Hepatocyte (in vitro differentiated cells): ENCODE data around the gene CDK14. TPM values are rescaled to one million over a fixed set of nuclear protein-coding genes. Genes with fewer than 3 reads are reported as not detected.
A peak's percentile ranks its signal among the peaks of the same experiment; 100 is the strongest.

ENCODE experiments used
- DNase-seq: peaks from one replicate; pipeline ENCODE4 v3.0.0-alpha.2; 2016; ENCODE audit warnings: low spot score
- H2AFZ ChIP-seq: fragments of 200-600 bp; sonication (generic); 2 replicates; pipeline ENCODE4 v1.6.0; 2016; ENCODE audit warnings: antibody characterized with exemption, mild to moderate bottlenecking
- H3K27ac ChIP-seq: fragments of 200-600 bp; sonication (generic); 2 replicates; pipeline ENCODE4 v1.5.1; 2016; ENCODE audit warnings: mild to moderate bottlenecking
- H3K27me3 ChIP-seq: fragments of 200-600 bp; sonication (generic); 2 replicates; pipeline ENCODE4 v1.6.1; 2016
- H3K36me3 ChIP-seq: fragments of 200-600 bp; sonication (generic); replicated peaks from 2 replicates; pipeline ENCODE4 v1.5.1; 2016; ENCODE audit warnings: low read depth; ENCODE audit not compliant: insufficient read depth
- H3K4me1 ChIP-seq: fragments of 200-600 bp; sonication (generic); 2 replicates; pipeline ENCODE4 v1.5.1; 2016; ENCODE audit warnings: mild to moderate bottlenecking, moderate library complexity; ENCODE audit not compliant: insufficient read depth
- H3K4me2 ChIP-seq: fragments of 200-600 bp; sonication (generic); 2 replicates; pipeline ENCODE4 v1.6.0; 2016
- H3K4me3 ChIP-seq: fragments of 200-600 bp; sonication (generic); 2 replicates; pipeline ENCODE4 v1.5.1; 2016; ENCODE audit warnings: mild to moderate bottlenecking
- H3K79me2 ChIP-seq: fragments of 200-600 bp; sonication (generic); 2 replicates; pipeline ENCODE4 v1.6.0; 2017; ENCODE audit warnings: mild to moderate bottlenecking
- H3K9me2 ChIP-seq: fragments of 200-600 bp; sonication (generic); replicated peaks from 2 replicates; pipeline ENCODE4 v1.6.0; 2017; ENCODE audit warnings: mild to moderate bottlenecking; ENCODE audit not compliant: insufficient read depth
- H3K9me3 ChIP-seq: fragments of 200-600 bp; sonication (generic); 2 replicates; pipeline ENCODE4 v1.5.1; 2016; ENCODE audit warnings: low read depth, mild to moderate bottlenecking
- H4K20me1 ChIP-seq: fragments of 200-600 bp; sonication (generic); 2 replicates; pipeline ENCODE4 v1.6.0; 2016; ENCODE audit warnings: mild to moderate bottlenecking; ENCODE audit not compliant: insufficient read depth, poor library complexity, severe bottlenecking
- CTCF ChIP-seq: fragments of 200-600 bp; sonication (generic); IDR thresholded peaks from 2 replicates; pipeline ENCODE4 v1.5.1; 2016; ENCODE audit warnings: antibody characterized with exemption, mild to moderate bottlenecking; ENCODE audit not compliant: poor library complexity
- EZH2 ChIP-seq: fragments of 200-600 bp; sonication (generic); IDR thresholded peaks from 2 replicates; pipeline ENCODE4 v1.6.1; 2016; ENCODE audit warnings: antibody characterized with exemption, mild to moderate bottlenecking, borderline replicate concordance
- EZH2phosphoT487 ChIP-seq: fragments of 200-600 bp; sonication (generic); IDR thresholded peaks from one replicate; pipeline ENCODE4 v1.6.1; 2018; ENCODE audit warnings: antibody characterized with exemption, mild to moderate bottlenecking, low read depth, moderate library complexity; ENCODE audit not compliant: unreplicated experiment, severe bottlenecking
- WGBS: methylation state at CpG from one replicate; pipeline ENCODE4 v1.1.6; 2016; ENCODE audit warnings: low lambda C conversion rate; ENCODE audit errors: missing lambda C conversion rate; 5-methylcytosine and 5-hydroxymethylcytosine counted together
- polyA plus RNA-seq: library from polyadenylated mRNA; unstranded; fragments of >200 nt; fragmentation: Nextera tagmentation; extraction: Ambion mirVana; gene quantifications from 2 replicates; pipeline ENCODE4 v1.2.1, GENCODE V29; 2016
- total RNA-seq: library from RNA; depleted of rRNA; stranded (reverse); fragments of >200 nt; gene quantifications from 2 replicates; pipeline ENCODE4 v1.2.3, GENCODE V29; 2014

Gene CDK14
- total and polyA plus RNA-seq, 2 experiments from 2014 or later = 8.6 to 23.5 TPM

DNA sequence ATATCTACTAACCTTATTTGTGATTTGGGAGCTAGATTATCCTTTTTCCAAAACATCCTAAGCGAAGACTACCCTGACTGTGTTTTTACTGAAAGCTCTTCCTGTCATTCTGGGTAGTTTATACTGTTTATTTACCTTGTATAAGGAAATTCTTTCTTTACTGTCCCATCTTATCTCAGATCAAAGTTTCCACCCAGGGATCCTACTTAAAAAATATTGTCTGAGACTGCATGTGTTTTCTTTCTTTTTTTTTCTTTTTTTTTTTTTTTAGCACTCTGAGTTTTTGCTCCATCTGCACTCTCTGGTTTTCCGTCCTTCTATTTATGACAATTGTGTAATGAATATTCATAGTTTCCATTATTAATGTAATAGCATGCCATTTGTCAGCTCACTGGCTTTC is 26.5 kb downstream of the CDK14 start:
- Histone ChIP-seq H3K36me3 (no peaks in the 10 kb centered on the region), H3K4me1 (peaks cover 33% of the 10 kb centered on the region), H2AFZ (no peak overlapping the region), H4K20me1 (no peaks in the 10 kb centered on the region), H3K79me2 (peaks cover 41% of the 10 kb centered on the region), H3K27me3 (no peaks in the 10 kb centered on the region), H3K27ac (no peak overlapping the region), H3K9me2 (no peaks in the 10 kb centered on the region), H3K9me3 (no peaks in the 10 kb centered on the region), H3K4me2 (no peak overlapping the region), H3K4me3 (no peak overlapping the region)
- no peak for TF ChIP-seq EZH2phosphoT487
- no peak for TF ChIP-seq EZH2
- TF ChIP-seq CTCF = no peak
- WGBS = 85% methylated on average over 2 of the region's 2 CpGs
- no peak for DNase-seq

- whole genome bisulfite sequencing = 59% methylated on average over 5 of the region's 5 CpGs
- TF ChIP-seq EZH2 (no peak), CTCF (no peak), EZH2phosphoT487 (no peak)
- Histone ChIP-seq H3K9me3 (no peaks in the 10 kb centered on the region), H3K27ac (peak overlapping the region; percentile 8), H3K4me3 (no peak overlapping the region), H3K79me2 (peaks cover 38% of the 10 kb centered on the region), H3K4me1 (peaks cover 22% of the 10 kb centered on the region), H2AFZ (no peak overlapping the region), H3K9me2 (no peaks in the 10 kb centered on the region), H3K4me2 (peak overlapping the region; percentile 67), H4K20me1 (no peaks in the 10 kb centered on the region), H3K36me3 (no peaks in the 10 kb centered on the region), H3K27me3 (no peaks in the 10 kb centered on the region)
- DNase-seq = peak; percentile 8
Measured at GRCh38 chr7:90624225-90624911, 28.2 kb downstream of the CDK14 start.

GRCh38 chr7:90625051-90625450 is 28.9 kb downstream of the CDK14 start:
- H3K4me3 ChIP-seq = no peak overlapping the region
- peak overlapping the region; percentile 67 for H3K4me2 ChIP-seq
- TF ChIP-seq EZH2phosphoT487 (no peak), CTCF (no peak), EZH2 (no peak)
- H3K36me3 ChIP-seq = no peaks in the 10 kb centered on the region
- peaks cover 22% of the 10 kb centered on the region for H3K4me1 ChIP-seq
- DNase-seq = no peak
- WGBS = 64% methylated on average over 5 of the region's 5 CpGs
- peaks cover 31% of the 10 kb centered on the region for H3K79me2 ChIP-seq
- no peak overlapping the region for H2AFZ ChIP-seq
- H3K27me3 ChIP-seq = no peaks in the 10 kb centered on the region
- peak overlapping the region; percentile 6 for H3K27ac ChIP-seq
- no peaks in the 10 kb centered on the region for H3K9me3 ChIP-seq
- no peaks in the 10 kb centered on the region for H4K20me1 ChIP-seq
- H3K9me2 ChIP-seq = no peaks in the 10 kb centered on the region
